ENCODE results near the gene RELT. TPM values are rescaled to one million over a fixed set of nuclear protein-coding genes. Genes with fewer than 3 reads are reported as not detected.

The RELT gene
- total and polyA plus RNA-seq, 7 donors: 0.28 to 9.3 (median 1.1) TPM

- 87% methylated on average over 10 of the region's 10 CpGs for WGBS, 2 donors
- DNase-seq: no peak
- Histone ChIP-seq H3K4me3 (no peak overlapping the region), H3K4me1 (peaks cover 0 to 67% (median 52%) of the 10 kb centered on the region in 4 donors), H3K27ac (peak overlapping the region in 2 of 4 donors; percentile 2 to 64), H3K27me3 (no peaks in the 10 kb centered on the region), H3K36me3 (peaks cover 4 to 23% (median 5%) of the 10 kb centered on the region in 4 donors), H3K9me3 (no peaks in the 10 kb centered on the region)
- no peak for TF ChIP-seq CTCF (IDR thresholded peaks at IDR 0.05)
- intact Hi-C loops (cut with DNase I): no loop called here
Measured at GRCh38 chr11:73346186-73346935, 29.8 kb upstream of the RELT start.

GRCh38 chr11:73347067-73347466 lies 29.1 kb upstream of the RELT start:
- H3K27me3 ChIP-seq: no peaks in the 10 kb centered on the region
- DNase-seq: no peak
- H3K27ac ChIP-seq: peak overlapping the region in 1 of 4 donors; percentile 2
- no peak overlapping the region for H3K4me3 ChIP-seq
- intact Hi-C loops (cut with DNase I): no loop called here
- H3K9me3 ChIP-seq: no peaks in the 10 kb centered on the region
- peaks cover 4 to 23% (median 5%) of the 10 kb centered on the region in 4 donors for H3K36me3 ChIP-seq
- H3K4me1 ChIP-seq: peaks cover 0 to 63% (median 47%) of the 10 kb centered on the region in 4 donors
- TF ChIP-seq EP300 (IDR thresholded peaks at IDR 0.05) (no peak), POLR2AphosphoS5 (IDR thresholded peaks at IDR 0.05) (no peak), CTCF (IDR thresholded peaks at IDR 0.05) (no peak), POLR2A (IDR thresholded peaks at IDR 0.05) (no peak)
- 90 to 93% methylated on average over 12 of the region's 12 CpGs for WGBS, 2 donors

- Histone ChIP-seq H3K36me3 (peaks cover 5 to 36% (median 9%) of the 10 kb centered on the region in 4 donors), H3K9me3 (no peaks in the 10 kb centered on the region), H3K4me3 (no peak overlapping the region), H3K4me1 (peaks cover 0 to 47% (median 30%) of the 10 kb centered on the region in 4 donors), H3K27me3 (no peaks in the 10 kb centered on the region), H3K27ac (peak overlapping the region in 1 of 4 donors; percentile 21)
- no peak for DNase-seq
- intact Hi-C loops (cut with DNase I): no loop called here
- 94 to 95% methylated on average over 5 of the region's 5 CpGs for WGBS, 2 donors
- TF ChIP-seq POLR2A (IDR thresholded peaks at IDR 0.05): no peak
- TF ChIP-seq CTCF (IDR thresholded peaks at IDR 0.05): no peak
- TF ChIP-seq EP300 (IDR thresholded peaks at IDR 0.05): no peak
- TF ChIP-seq POLR2AphosphoS5 (IDR thresholded peaks at IDR 0.05): no peak
Measured at GRCh38 chr11:73348838-73349237, 27.4 kb upstream of the RELT start.

GRCh38 chr11:73349633-73350032 lies 26.6 kb upstream of the RELT start:
- Histone ChIP-seq H3K4me3 (no peak overlapping the region), H3K27me3 (no peaks in the 10 kb centered on the region), H3K4me1 (peaks cover 0 to 39% (median 22%) of the 10 kb centered on the region in 4 donors), H3K36me3 (peaks cover 5 to 41% (median 9%) of the 10 kb centered on the region in 4 donors), H3K27ac (peak overlapping the region in 1 of 4 donors; percentile 21), H3K9me3 (no peaks in the 10 kb centered on the region)
- TF ChIP-seq POLR2AphosphoS5 (IDR thresholded peaks at IDR 0.05): no peak
- no peak for TF ChIP-seq EP300 (IDR thresholded peaks at IDR 0.05)
- no peak for TF ChIP-seq CTCF (IDR thresholded peaks at IDR 0.05)
- TF ChIP-seq POLR2A (IDR thresholded peaks at IDR 0.05): no peak
- WGBS, 2 donors: 85 to 86% methylated on average over 6 of the region's 6 CpGs
- no peak for DNase-seq
- intact Hi-C loops (cut with DNase I): no loop called here
